Suprapubic skin (tissue), 4 donors: Measurements from ENCODE around the gene SOHLH2. TPM values are rescaled to one million over a fixed set of nuclear protein-coding genes. Genes with fewer than 3 reads are reported as not detected.

Source experiments
- DNase-seq, 2 donors: peaks; one replicate each; pipeline ENCODE4 v3.0.0-alpha.2; 2019; ENCODE audit warnings: low spot score in 2 of 2
- H3K27ac ChIP-seq: fragments of 200-600 bp; sonication (generic); one replicate; pipeline ENCODE4 v1.5.1; 2019
- H3K27me3 ChIP-seq: fragments of 200-600 bp; sonication (generic); one replicate; pipeline ENCODE4 v1.5.1; 2019
- H3K36me3 ChIP-seq: fragments of 200-600 bp; sonication (generic); one replicate; pipeline ENCODE4 v1.5.1; 2019
- H3K4me1 ChIP-seq: fragments of 200-600 bp; sonication (generic); one replicate; pipeline ENCODE4 v1.5.1; 2019
- H3K4me3 ChIP-seq: fragments of 200-600 bp; sonication (generic); one replicate; pipeline ENCODE4 v1.5.1; 2019; ENCODE audit warnings: mild to moderate bottlenecking
- H3K9me3 ChIP-seq: fragments of 200-600 bp; sonication (generic); one replicate; pipeline ENCODE4 v1.5.1; 2019
- EP300 ChIP-seq: sonication (generic); formaldehyde crosslinking; IDR thresholded peaks from one replicate; pipeline ENCODE4 v1.6.1; 2017; ENCODE audit warnings: antibody characterized with exemption
- POLR2A ChIP-seq, 2 donors: fragments of 450-650 bp; IDR thresholded peaks; one replicate each; pipeline ENCODE4 v1.6.1; 2017; ENCODE audit warnings: antibody characterized with exemption in 2 of 2, mild to moderate bottlenecking in 2 of 2, moderate library complexity in 2 of 2
- POLR2AphosphoS5 ChIP-seq, 3 donors: sonication (generic); formaldehyde crosslinking; IDR thresholded peaks; one replicate each; pipeline ENCODE4 v1.6.1; 2017; ENCODE audit warnings: antibody characterized with exemption in 3 of 3
- WGBS: methylation state at CpG from one replicate; pipeline ENCODE4 v1.1.5; 2018; 5-methylcytosine and 5-hydroxymethylcytosine counted together
- total RNA-seq, 4 donors: library from RNA; depleted of rRNA; stranded (reverse); fragments of >200 nt; gene quantifications; one replicate each; pipeline ENCODE4 v1.1.0, GENCODE V29; 2016
- TF ChIP-seq, protein P1 (sequence below), 2 donors: fragments of 200-600 bp in 1 of 2; fragments of 450-650 bp in 1 of 2; sonication (generic) in 1 of 2; IDR thresholded peaks; one replicate each; pipeline ENCODE4 v1.5.1; 2016 to 2019; ENCODE audit warnings: antibody characterized with exemption in 2 of 2, mild to moderate bottlenecking in 1 of 2, moderate library complexity in 1 of 2

The SOHLH2 gene
- total RNA-seq, 4 donors from 2014 or later = 0.21 TPM; not detected in 3

DNA sequence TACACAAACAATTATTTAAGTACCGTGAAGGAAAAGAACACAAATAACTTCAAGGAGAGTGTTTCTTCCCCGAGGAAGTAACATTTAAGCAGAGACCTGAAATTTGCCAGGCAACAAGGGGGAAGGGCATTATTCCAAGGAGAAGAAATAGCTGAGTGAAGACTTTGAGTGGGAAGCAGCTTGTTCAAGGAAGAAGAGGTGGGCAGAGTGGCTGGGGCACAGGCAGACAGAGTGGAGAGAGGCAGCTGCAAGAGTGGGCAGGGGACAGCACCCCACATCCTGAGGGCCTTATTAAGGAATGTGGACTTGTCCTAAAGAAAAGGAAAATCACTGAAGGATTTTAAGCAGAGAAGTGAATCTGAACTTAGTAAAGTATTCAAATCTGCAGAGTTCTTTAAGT is 78.5 kb downstream of the SOHLH2 start:
- peaks cover 12% of the 10 kb centered on the region for H3K27me3 ChIP-seq
- no peak overlapping the region for H3K27ac ChIP-seq
- no peak for DNase-seq
- H3K4me3 ChIP-seq = no peak overlapping the region
- WGBS = 65% methylated on average over 2 of the region's 2 CpGs
- H3K4me1 ChIP-seq = peaks cover 4% of the 10 kb centered on the region
- TF ChIP-seq, protein P1, sequence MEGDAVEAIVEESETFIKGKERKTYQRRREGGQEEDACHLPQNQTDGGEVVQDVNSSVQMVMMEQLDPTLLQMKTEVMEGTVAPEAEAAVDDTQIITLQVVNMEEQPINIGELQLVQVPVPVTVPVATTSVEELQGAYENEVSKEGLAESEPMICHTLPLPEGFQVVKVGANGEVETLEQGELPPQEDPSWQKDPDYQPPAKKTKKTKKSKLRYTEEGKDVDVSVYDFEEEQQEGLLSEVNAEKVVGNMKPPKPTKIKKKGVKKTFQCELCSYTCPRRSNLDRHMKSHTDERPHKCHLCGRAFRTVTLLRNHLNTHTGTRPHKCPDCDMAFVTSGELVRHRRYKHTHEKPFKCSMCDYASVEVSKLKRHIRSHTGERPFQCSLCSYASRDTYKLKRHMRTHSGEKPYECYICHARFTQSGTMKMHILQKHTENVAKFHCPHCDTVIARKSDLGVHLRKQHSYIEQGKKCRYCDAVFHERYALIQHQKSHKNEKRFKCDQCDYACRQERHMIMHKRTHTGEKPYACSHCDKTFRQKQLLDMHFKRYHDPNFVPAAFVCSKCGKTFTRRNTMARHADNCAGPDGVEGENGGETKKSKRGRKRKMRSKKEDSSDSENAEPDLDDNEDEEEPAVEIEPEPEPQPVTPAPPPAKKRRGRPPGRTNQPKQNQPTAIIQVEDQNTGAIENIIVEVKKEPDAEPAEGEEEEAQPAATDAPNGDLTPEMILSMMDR (IDR thresholded peaks at IDR 0.05) = no peak
- TF ChIP-seq EP300 = no peak
- no peak for TF ChIP-seq POLR2AphosphoS5 (IDR thresholded peaks at IDR 0.05)
- no peak for TF ChIP-seq POLR2A (IDR thresholded peaks at IDR 0.05)
- no peaks in the 10 kb centered on the region for H3K9me3 ChIP-seq
- H3K36me3 ChIP-seq = no peaks in the 10 kb centered on the region

DNA sequence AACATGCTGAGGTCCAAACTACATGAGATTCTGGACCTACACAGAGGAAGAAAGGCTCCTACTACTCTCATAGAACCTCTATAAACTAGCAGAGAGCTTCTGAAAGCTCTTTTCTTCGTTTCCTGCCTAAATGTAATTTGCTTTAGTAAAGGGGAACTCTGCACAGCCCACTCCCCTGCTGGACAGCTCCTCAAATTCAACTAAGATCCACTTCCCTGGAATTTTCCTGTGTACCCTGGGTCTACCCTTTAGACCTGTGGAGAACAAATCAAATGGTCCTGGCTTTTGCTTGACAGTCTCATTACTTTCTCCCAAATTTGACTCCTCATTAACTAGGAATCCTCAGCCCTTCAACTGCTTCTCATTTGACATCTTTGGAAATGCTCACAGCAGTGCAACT is 79.7 kb downstream of the SOHLH2 start:
- Histone ChIP-seq H3K9me3 (no peaks in the 10 kb centered on the region), H3K36me3 (no peaks in the 10 kb centered on the region), H3K27me3 (peaks cover 24% of the 10 kb centered on the region), H3K4me1 (peaks cover 12% of the 10 kb centered on the region), H3K27ac (no peak overlapping the region), H3K4me3 (no peak overlapping the region)
- no peak for DNase-seq
- WGBS = 68% methylated on average over 1 of the region's 1 CpG
- no peak for TF ChIP-seq EP300
- TF ChIP-seq, protein P1 (IDR thresholded peaks at IDR 0.05) = no peak

DNA sequence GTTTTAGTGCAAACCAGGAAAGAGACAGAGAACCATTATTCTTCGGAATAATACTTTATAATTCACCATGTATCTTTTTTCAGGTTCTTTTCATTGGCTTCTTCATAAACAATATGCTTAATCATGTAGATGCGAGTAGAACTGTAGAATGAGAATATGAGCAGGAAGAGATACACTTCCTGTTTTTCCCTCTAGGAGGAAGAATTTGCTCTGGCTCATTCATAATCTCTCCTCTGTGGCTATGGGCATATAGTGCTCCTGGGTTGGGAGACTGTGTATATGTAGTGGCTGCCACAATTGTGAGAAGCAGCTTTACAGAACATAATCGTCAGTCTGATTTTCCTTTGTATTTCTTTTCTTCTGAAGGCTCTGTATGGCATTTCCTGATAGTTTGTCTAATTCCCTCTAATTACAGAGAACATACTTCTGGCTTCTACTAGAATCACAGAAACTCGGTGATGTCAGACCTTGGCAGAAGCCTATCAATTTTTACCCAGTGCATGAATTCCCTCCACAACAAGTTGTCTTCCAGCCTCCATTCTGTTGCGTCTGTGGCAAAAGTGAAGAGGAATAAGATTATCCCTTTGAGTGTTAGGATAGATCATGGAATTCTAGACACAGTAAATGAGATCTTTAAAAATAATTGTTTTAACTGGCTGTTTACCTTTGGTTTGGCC is 80.3 kb downstream of the SOHLH2 start:
- TF ChIP-seq POLR2AphosphoS5 (IDR thresholded peaks at IDR 0.05) = no peak
- no peak for TF ChIP-seq POLR2A (IDR thresholded peaks at IDR 0.05)
- TF ChIP-seq, protein P1 (IDR thresholded peaks at IDR 0.05) = no peak
- TF ChIP-seq EP300 = no peak
- 64% methylated on average over 5 of the region's 5 CpGs for WGBS
- peaks cover 12% of the 10 kb centered on the region for H3K4me1 ChIP-seq
- DNase-seq = no peak
- H3K4me3 ChIP-seq = no peak overlapping the region
- peaks cover 26% of the 10 kb centered on the region for H3K27me3 ChIP-seq
- H3K36me3 ChIP-seq = no peaks in the 10 kb centered on the region
- H3K27ac ChIP-seq = no peak overlapping the region
- no peaks in the 10 kb centered on the region for H3K9me3 ChIP-seq

DNA sequence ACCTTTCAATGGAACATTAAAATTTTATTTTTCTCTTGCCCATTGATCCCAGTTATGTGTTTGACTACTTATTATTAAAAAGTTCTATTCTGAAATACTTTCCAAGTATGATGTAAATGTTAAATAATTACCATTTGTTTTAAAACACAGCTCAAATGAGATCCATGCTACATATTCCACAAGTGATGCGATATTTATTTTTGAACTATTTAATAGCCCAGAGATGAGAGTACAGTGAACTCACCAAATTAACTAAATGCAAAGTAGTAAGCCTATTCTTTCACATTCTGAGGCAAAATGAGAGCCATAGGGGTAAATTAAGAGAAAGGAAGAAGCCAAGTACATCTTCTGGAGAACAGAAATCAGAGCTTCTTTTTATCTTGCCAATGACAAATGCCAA is 82.0 kb downstream of the SOHLH2 start:
- Histone ChIP-seq H3K9me3 (no peaks in the 10 kb centered on the region), H3K27me3 (peaks cover 26% of the 10 kb centered on the region), H3K27ac (no peak overlapping the region), H3K4me3 (no peak overlapping the region), H3K4me1 (peaks cover 12% of the 10 kb centered on the region), H3K36me3 (no peaks in the 10 kb centered on the region)
- TF ChIP-seq, protein P1 (IDR thresholded peaks at IDR 0.05) = no peak
- no peak for TF ChIP-seq POLR2AphosphoS5 (IDR thresholded peaks at IDR 0.05)
- no peak for TF ChIP-seq POLR2A (IDR thresholded peaks at IDR 0.05)
- TF ChIP-seq EP300 = no peak
- WGBS = 86% methylated on average over 1 of the region's 1 CpG
- DNase-seq = no peak

DNA sequence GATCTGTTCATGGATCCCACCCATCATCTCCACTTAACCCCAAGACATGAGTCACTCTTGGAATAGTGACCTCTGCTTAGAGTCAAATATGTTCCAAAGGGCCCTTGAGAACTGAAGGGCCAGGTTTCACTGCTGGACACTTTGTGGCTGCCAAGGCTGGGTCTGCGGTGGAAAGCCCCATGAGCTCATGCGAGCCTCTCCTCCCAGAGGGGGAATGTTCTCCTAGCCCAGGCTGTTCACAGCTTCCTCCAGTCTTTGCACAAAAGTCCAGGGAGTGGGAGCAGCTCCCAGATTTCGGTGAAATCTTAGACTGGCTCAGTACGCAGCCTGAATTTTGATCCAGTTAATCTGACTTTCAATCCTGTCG is 82.4 kb downstream of the SOHLH2 start:
- H3K9me3 ChIP-seq = no peaks in the 10 kb centered on the region
- peaks cover 13% of the 10 kb centered on the region for H3K4me1 ChIP-seq
- H3K4me3 ChIP-seq = peak overlapping the region; percentile 58
- no peaks in the 10 kb centered on the region for H3K36me3 ChIP-seq
- H3K27me3 ChIP-seq = peaks cover 26% of the 10 kb centered on the region
- TF ChIP-seq POLR2A (IDR thresholded peaks at IDR 0.05) (peak in 1 of 2 donors; percentile 33), POLR2AphosphoS5 (IDR thresholded peaks at IDR 0.05) (no peak), EP300 (no peak)
- TF ChIP-seq, protein P1 (IDR thresholded peaks at IDR 0.05) = no peak
- DNase-seq = peak; percentile 78 to 81
- H3K27ac ChIP-seq = peak overlapping the region; percentile 83
- WGBS = 46% methylated on average over 5 of the region's 5 CpGs
